ENCODE measurements around the gene EFHC1. TPM values are rescaled to one million over a fixed set of nuclear protein-coding genes. Genes with fewer than 3 reads are reported as not detected.

EFHC1 gene
- total RNA-seq, 1 donor from 2014 or later: 23.2 TPM

DNA sequence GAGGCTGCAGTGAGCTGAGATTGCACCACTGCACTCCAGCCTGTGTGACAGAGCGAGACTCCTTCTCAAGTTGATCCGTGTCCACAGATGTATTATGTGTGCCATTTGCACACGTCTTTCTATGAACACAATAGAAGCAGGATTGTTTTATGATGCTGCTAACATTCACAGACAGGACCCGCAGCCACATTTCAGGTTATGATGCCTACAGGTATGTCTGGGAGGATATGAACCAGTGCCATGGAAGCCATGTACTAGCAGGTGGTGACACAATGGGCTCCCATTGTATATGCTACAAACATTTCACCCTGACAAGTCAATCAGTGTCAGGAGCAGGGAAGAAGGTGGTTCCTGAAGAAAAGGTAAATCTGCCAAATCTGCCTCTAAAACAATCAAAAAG lies 152.4 kb downstream of the EFHC1 start:
- Mint-ChIP-seq H3K27me3 (no peaks in the 10 kb centered on the region), H3K4me1 (peaks cover 43% of the 10 kb centered on the region), H3K9me3 (no peaks in the 10 kb centered on the region), H3K4me3 (no peak overlapping the region), H3K36me3 (ENCODE audit: low read depth) (peaks cover under 1% of the 10 kb centered on the region), H3K27ac (no peak overlapping the region)
- intact Hi-C loops (cut with micrococcal nuclease): no loop called here
- TF ChIP-seq, protein P1, sequence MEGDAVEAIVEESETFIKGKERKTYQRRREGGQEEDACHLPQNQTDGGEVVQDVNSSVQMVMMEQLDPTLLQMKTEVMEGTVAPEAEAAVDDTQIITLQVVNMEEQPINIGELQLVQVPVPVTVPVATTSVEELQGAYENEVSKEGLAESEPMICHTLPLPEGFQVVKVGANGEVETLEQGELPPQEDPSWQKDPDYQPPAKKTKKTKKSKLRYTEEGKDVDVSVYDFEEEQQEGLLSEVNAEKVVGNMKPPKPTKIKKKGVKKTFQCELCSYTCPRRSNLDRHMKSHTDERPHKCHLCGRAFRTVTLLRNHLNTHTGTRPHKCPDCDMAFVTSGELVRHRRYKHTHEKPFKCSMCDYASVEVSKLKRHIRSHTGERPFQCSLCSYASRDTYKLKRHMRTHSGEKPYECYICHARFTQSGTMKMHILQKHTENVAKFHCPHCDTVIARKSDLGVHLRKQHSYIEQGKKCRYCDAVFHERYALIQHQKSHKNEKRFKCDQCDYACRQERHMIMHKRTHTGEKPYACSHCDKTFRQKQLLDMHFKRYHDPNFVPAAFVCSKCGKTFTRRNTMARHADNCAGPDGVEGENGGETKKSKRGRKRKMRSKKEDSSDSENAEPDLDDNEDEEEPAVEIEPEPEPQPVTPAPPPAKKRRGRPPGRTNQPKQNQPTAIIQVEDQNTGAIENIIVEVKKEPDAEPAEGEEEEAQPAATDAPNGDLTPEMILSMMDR (IDR thresholded peaks at IDR 0.05): no peak
- POLR2A ChIA-PET: no interaction called here
- DNase-seq: no peak
- ATAC-seq (ENCODE audit: low read depth): no peak
- CTCF ChIA-PET: no interaction called here

DNA sequence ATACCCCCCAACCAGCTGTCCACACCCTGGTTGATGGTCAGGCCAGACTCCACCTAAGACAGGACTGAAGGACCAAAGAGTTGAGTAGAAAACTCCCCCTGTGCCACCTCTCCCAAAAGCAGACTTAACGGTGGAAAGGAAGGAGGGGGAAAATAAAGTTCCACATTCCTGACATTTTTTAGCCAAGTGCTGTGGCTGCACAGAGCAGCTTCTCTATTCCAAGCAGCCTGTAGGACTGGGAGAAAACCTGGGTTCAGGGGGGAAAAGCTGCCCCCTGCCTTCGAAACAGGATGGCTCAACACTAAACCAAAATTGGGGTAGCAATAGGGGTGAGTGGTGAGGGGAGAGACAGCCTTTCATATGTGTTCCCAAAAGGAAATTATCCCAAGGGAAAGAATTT lies 153.2 kb downstream of the EFHC1 start:
- Mint-ChIP-seq H3K27me3 (no peaks in the 10 kb centered on the region), H3K4me3 (no peak overlapping the region), H3K36me3 (ENCODE audit: low read depth) (peaks cover 2% of the 10 kb centered on the region), H3K9me3 (no peaks in the 10 kb centered on the region), H3K27ac (no peak overlapping the region), H3K4me1 (peaks cover 48% of the 10 kb centered on the region)
- CTCF ChIA-PET: no interaction called here
- TF ChIP-seq, protein P1 (IDR thresholded peaks at IDR 0.05): no peak
- POLR2A ChIA-PET: no interaction called here
- DNase-seq (no peak), ATAC-seq (ENCODE audit: low read depth) (no peak)
- intact Hi-C loops (cut with micrococcal nuclease): no loop called here

Other genes with a start within 250 kb of the EFHC1 start
- gene IL17A, start 234.0 kb upstream of the EFHC1 start, total RNA-seq: not detected in 2 replicates
- not detected in 2 replicates for gene IL17F, start 175.8 kb upstream of the EFHC1 start, total RNA-seq
- 73.2 and 78.9 TPM in 2 replicates for gene MCM3, start 135.6 kb upstream of the EFHC1 start, total RNA-seq
- 6.8 and 8.0 TPM in 2 replicates for gene PAQR8, start 58.2 kb upstream of the EFHC1 start, total RNA-seq
- 9.1 and 9.9 TPM in 2 replicates for gene TRAM2, start 156.7 kb downstream of the EFHC1 start, total RNA-seq

All from activated B cell treated with CpG ODN at 0.5 μM for 24 hours (primary cell).